ENCODE data around the gene MSI2. TPM values are rescaled to one million over a fixed set of nuclear protein-coding genes. Genes with fewer than 3 reads are reported as not detected.
A peak's percentile ranks its signal among the peaks of the same experiment; 100 is the strongest.

MSI2 gene
- total and polyA plus RNA-seq, 2 donors (not counting 1 experiment from before 2014, with no cell fraction given): 16.1 to 196 TPM

GRCh38 chr17:57554826-57555635 is 298.7 kb downstream of the MSI2 start:
- peaks cover 81 to 86% of the 10 kb centered on the region in 2 donors for H3K4me1 ChIP-seq (ENCODE audit: control insufficient read depth in 2 of 2, insufficient read depth in 2 of 2, low read length in 2 of 2)
- no peak overlapping the region for H3K27ac ChIP-seq (ENCODE audit: low read length in 2 of 2)
- intact Hi-C loops (cut with micrococcal nuclease): loop anchor here (5.0 kb wide), 3 partner anchors 113 to 298 kb away; partner anchors contain the start of gene MSI2
- H3K9ac ChIP-seq (ENCODE audit: low read length): no peak overlapping the region
- TF ChIP-seq CTCF (IDR thresholded peaks at IDR 0.05) (no peak), EZH2 (IDR thresholded peaks at IDR 0.05; ENCODE audit: borderline replicate concordance, insufficient read depth, low read depth, low read length, poor library complexity, severe bottlenecking) (no peak)
- ATAC-seq (ENCODE audit: low read depth) (no peak), DNase-seq (no peak)
- H3K27ac Mint-ChIP-seq: peak overlapping the region; percentile 64
- H3K27me3 Mint-ChIP-seq: no peaks in the 10 kb centered on the region
- no peaks in the 10 kb centered on the region for H3K36me3 ChIP-seq (replicated peaks in 1 of 2; ENCODE audit: control extremely low read depth in 1 of 2, control insufficient read depth in 1 of 2, extremely low read depth in 1 of 2, insufficient read depth in 2 of 2, low read length in 1 of 2)
- WGBS (ENCODE audit: insufficient coverage): 83% methylated on average over 13 of the region's 16 CpGs
- peaks cover 89% of the 10 kb centered on the region for H3K4me1 Mint-ChIP-seq
- H3K4me2 ChIP-seq (replicated peaks; ENCODE audit: low read depth, low read length, poor library complexity, severe bottlenecking): peak overlapping the region; percentile 82
- no peak overlapping the region for H2AFZ ChIP-seq (ENCODE audit: insufficient read depth, low read depth, low read length, poor library complexity, severe bottlenecking)
- no peaks in the 10 kb centered on the region for H3K27me3 ChIP-seq (replicated peaks in 1 of 4; ENCODE audit: control extremely low read depth in 1 of 4, control insufficient read depth in 3 of 4, insufficient read depth in 4 of 4, low read length in 3 of 4)
- ChIA-PET CTCF (interaction anchor here (0.8 to 6.3 kb wide), 5 partner anchors 43 to 313 kb away, joined by 3 to 64 read pairs (median 4); no protein-coding TSS in a partner anchor), POLR2A (no interaction called here)
- H3K79me2 ChIP-seq (ENCODE audit: control insufficient read depth, insufficient read depth, low read length): peaks cover 58% of the 10 kb centered on the region
- H3K4me3 ChIP-seq (ENCODE audit: control extremely low read depth in 1 of 5, extremely low read depth in 1 of 5, insufficient read depth in 1 of 5, low read depth in 2 of 5, low read length in 4 of 5): no peak overlapping the region
- peak overlapping the region; percentile 6 for H3K4me3 Mint-ChIP-seq
- no peaks in the 10 kb centered on the region for H4K20me1 ChIP-seq (ENCODE audit: control insufficient read depth, insufficient read depth, low read length, poor library complexity, severe bottlenecking)
- H3K9me3 Mint-ChIP-seq (ENCODE audit: insufficient read depth): no peaks in the 10 kb centered on the region
- H3K9me3 ChIP-seq (ENCODE audit: control extremely low read depth in 1 of 3, control insufficient read depth in 2 of 3, insufficient read depth in 1 of 3, low read length in 2 of 3): no peaks in the 10 kb centered on the region

GRCh38 chr17:57555636-57556175 is 299.4 kb downstream of the MSI2 start:
- no peaks in the 10 kb centered on the region for H3K36me3 ChIP-seq (replicated peaks in 1 of 2; ENCODE audit: control extremely low read depth in 1 of 2, control insufficient read depth in 1 of 2, extremely low read depth in 1 of 2, insufficient read depth in 2 of 2, low read length in 1 of 2)
- intact Hi-C loops (cut with micrococcal nuclease): no loop called here
- ATAC-seq (ENCODE audit: low read depth) (no peak), DNase-seq (no peak)
- no peaks in the 10 kb centered on the region for H3K27me3 Mint-ChIP-seq
- H3K4me2 ChIP-seq (replicated peaks; ENCODE audit: low read depth, low read length, poor library complexity, severe bottlenecking): peak overlapping the region; percentile 59
- WGBS (ENCODE audit: insufficient coverage): 40% methylated on average over 1 of the region's 1 CpG
- no peaks in the 10 kb centered on the region for H3K9me3 Mint-ChIP-seq (ENCODE audit: insufficient read depth)
- no peak for TF ChIP-seq EZH2 (IDR thresholded peaks at IDR 0.05; ENCODE audit: borderline replicate concordance, insufficient read depth, low read depth, low read length, poor library complexity, severe bottlenecking)
- no peak for TF ChIP-seq CTCF (IDR thresholded peaks at IDR 0.05)
- no peak overlapping the region for H3K27ac ChIP-seq (ENCODE audit: low read length in 2 of 2)
- H3K9ac ChIP-seq (ENCODE audit: low read length): no peak overlapping the region
- ChIA-PET POLR2A (no interaction called here), CTCF (interaction anchor here (0.6 to 1.4 kb wide), 4 partner anchors 42 to 312 kb away, joined by 3 to 6 read pairs (median 4); no protein-coding TSS in a partner anchor)
- no peaks in the 10 kb centered on the region for H3K27me3 ChIP-seq (replicated peaks in 1 of 4; ENCODE audit: control extremely low read depth in 1 of 4, control insufficient read depth in 3 of 4, insufficient read depth in 4 of 4, low read length in 3 of 4)
- H3K4me3 ChIP-seq (ENCODE audit: control extremely low read depth in 1 of 5, extremely low read depth in 1 of 5, insufficient read depth in 1 of 5, low read depth in 2 of 5, low read length in 4 of 5): no peak overlapping the region
- H4K20me1 ChIP-seq (ENCODE audit: control insufficient read depth, insufficient read depth, low read length, poor library complexity, severe bottlenecking): no peaks in the 10 kb centered on the region
- peak overlapping the region; percentile 64 for H3K27ac Mint-ChIP-seq
- no peaks in the 10 kb centered on the region for H3K9me3 ChIP-seq (ENCODE audit: control extremely low read depth in 1 of 3, control insufficient read depth in 2 of 3, insufficient read depth in 1 of 3, low read length in 2 of 3)
- peaks cover 89% of the 10 kb centered on the region for H3K4me1 Mint-ChIP-seq
- peaks cover 51% of the 10 kb centered on the region for H3K79me2 ChIP-seq (ENCODE audit: control insufficient read depth, insufficient read depth, low read length)
- H2AFZ ChIP-seq (ENCODE audit: insufficient read depth, low read depth, low read length, poor library complexity, severe bottlenecking): no peak overlapping the region
- H3K4me1 ChIP-seq (ENCODE audit: control insufficient read depth in 2 of 2, insufficient read depth in 2 of 2, low read length in 2 of 2): peaks cover 75 to 84% of the 10 kb centered on the region in 2 donors
- H3K4me3 Mint-ChIP-seq: peak overlapping the region; percentile 6

All from B cell (primary cell).